Right lobe of liver (tissue), 4 donors: ENCODE measurements around the gene DOCK3.

Source experiments
- POLR2A ChIP-seq: fragments of 450-650 bp; IDR thresholded peaks from one replicate; pipeline ENCODE4 v1.6.1; 2017; ENCODE audit warnings: antibody characterized with exemption, mild to moderate bottlenecking
- TF ChIP-seq, protein P1 (sequence below), 4 donors: fragments of 200-600 bp in 3 of 4; fragments of 450-650 bp in 1 of 4; IDR thresholded peaks; one replicate each; pipeline versions ENCODE4 v1.5.1 to v1.8.0; 2016 to 2022; ENCODE audit warnings: antibody characterized with exemption in 4 of 4, mild to moderate bottlenecking in 2 of 4
- donor health status: DM: no; HTN: no; CAD: no.
- donor health status: DM: no; HTN: no; CAD: no.
- donor health status: DM: no; HTN: yes; CAD: no.

DNA sequence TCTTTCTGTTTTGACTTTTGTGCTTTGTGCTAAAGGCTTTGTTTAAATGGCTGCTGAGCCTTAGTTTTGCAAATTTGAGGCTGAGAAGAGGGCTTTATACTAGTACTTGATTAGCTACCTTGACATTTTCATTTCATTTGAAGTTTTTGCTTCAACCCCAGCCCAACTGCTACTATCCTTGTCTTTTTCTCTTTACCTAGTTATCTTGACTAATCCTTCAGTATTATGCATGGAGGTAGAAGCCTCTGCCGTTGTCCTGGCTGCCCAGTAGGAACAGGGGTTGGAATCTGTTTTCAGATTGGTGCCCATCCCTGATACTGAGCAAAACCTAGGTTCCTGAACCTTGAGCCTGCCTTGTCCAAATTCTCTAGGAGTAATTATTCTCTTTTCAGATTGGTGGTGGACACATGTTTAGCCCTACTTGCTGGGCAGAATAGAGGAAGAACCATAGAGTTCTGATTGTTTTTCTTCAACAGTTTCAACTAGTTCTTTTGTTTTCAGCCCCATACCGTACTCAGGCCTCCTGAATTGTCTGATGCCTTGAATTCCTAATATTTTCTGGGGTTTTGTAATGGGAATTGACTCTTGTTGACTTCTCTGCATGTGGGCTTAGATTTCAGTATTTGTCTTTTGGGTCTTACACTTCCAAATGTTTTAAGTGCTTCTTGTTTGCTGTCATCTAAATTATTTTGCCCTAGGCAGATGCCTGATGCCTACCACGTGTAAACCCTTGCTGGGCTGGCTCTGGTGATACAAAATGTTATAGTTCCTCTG lies 143.2 kb downstream of the DOCK3 start:
- TF ChIP-seq, protein P1, sequence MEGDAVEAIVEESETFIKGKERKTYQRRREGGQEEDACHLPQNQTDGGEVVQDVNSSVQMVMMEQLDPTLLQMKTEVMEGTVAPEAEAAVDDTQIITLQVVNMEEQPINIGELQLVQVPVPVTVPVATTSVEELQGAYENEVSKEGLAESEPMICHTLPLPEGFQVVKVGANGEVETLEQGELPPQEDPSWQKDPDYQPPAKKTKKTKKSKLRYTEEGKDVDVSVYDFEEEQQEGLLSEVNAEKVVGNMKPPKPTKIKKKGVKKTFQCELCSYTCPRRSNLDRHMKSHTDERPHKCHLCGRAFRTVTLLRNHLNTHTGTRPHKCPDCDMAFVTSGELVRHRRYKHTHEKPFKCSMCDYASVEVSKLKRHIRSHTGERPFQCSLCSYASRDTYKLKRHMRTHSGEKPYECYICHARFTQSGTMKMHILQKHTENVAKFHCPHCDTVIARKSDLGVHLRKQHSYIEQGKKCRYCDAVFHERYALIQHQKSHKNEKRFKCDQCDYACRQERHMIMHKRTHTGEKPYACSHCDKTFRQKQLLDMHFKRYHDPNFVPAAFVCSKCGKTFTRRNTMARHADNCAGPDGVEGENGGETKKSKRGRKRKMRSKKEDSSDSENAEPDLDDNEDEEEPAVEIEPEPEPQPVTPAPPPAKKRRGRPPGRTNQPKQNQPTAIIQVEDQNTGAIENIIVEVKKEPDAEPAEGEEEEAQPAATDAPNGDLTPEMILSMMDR (IDR thresholded peaks at IDR 0.05) = no peak
- TF ChIP-seq POLR2A = no peak
